GM19239 (cell line): ENCODE measurements around the gene MTHFD1.

Experiments
- DNase-seq: peaks from one replicate; pipeline ENCODE4 v3.0.0; 2011; ENCODE audit warnings: low spot score; ENCODE audit not compliant: insufficient read length
- FAIRE-seq: peaks from 2 replicates; lab custom pipeline; 2011; peaks lifted over from hg19 to GRCh38; lab: Jason Lieb, UNC

MTHFD1 gene

DNA sequence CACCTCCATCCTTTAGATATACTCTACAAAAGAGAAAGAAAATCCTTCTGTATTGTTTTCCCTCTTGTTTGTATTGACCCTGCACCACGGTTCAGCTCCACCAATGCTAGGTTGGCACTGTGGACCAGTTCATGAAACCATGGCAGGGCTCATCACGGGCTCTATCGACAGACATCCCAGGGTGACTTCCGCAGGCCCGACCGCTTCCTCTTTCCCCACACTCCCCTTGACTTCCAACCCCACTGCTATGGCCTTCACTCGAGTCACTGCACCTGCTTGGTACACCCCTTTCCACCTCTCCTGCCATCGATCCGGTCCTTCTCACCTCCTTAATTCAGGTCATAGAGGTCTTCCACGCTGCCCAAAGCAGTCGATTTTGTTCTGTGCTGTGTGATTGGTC, 56.0 kb downstream of the MTHFD1 start:
- no peak for FAIRE-seq
- no peak for DNase-seq

DNA sequence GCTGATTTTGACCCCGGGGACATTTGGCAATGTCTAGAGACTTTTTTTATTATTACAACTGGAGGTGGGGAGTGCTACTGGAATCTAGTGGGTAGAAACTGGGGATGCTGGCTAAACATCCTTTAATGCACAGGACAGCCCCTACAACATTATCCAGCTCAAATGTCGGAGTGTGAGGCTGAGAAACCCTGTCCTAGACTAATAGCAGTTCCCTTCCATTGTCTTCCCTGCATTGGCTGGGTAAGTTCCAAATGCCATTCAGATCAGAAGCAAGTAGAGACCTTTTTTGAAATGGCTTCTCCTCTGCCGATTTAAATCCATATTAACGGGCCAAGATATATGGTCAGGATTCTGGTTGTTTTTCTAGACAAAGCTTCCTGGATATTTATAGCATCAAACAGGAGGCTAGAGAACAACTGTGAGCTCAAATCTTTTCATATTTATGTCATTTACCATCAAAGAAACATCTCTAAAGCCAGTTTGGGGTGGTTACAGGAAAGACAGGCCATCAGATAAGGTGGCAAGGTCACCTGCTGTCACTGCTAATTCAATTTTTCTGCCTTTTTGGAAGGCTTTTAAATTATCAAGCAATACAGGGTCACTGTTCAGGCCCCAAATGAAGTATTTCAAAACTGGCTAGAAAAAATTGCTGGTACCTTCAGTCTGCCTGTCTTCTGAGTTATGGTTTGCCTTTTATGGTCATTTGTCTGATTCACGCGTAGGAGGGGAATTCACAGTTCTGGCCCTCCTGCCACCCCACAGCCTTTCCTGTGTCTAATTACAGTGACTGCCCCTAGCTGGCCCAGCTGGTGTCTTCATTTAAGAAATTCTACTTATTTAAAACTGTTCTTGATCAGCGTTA, 57.1 kb downstream of the MTHFD1 start:
- DNase-seq, result peak; percentile 71
- peak; percentile 98 for FAIRE-seq

DNA sequence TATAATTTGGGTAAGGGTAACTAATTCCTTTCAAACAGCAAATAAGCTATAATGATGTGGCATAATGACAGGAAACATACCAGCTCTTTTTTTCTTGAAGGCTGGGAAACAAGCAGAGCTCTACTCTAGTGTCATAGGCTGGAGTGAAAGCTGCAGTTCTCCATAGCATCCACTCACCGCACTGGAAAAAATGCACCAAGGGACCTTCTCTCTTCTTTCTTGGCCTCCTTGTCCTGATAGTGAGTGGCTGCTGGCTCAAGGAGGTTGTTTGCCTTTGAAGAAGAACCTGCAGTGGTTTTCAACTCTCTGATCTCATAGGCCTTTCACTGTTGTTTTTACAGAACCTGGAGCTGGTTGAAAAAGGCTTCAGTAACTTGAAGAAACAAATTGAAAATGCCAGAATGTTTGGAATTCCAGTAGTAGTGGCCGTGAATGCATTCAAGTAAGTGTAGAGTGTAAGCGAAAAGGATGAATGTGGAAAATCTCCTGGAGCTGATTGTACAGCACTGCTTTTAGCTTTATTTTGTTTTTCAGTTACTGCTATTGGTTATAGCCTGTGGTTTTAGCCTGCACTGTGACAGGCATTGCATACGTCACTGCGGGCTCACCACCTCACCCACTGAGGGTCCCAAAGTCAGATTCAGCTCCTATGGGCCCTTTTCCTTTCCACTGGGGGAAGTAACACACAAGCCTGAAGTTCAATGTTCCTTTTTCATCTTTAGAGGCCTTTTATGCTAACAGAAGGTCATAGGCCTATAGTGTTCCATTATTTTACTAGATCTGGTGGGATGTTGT, 59.9 kb downstream of the MTHFD1 start:
- FAIRE-seq (no peak), DNase-seq (no peak)

DNA sequence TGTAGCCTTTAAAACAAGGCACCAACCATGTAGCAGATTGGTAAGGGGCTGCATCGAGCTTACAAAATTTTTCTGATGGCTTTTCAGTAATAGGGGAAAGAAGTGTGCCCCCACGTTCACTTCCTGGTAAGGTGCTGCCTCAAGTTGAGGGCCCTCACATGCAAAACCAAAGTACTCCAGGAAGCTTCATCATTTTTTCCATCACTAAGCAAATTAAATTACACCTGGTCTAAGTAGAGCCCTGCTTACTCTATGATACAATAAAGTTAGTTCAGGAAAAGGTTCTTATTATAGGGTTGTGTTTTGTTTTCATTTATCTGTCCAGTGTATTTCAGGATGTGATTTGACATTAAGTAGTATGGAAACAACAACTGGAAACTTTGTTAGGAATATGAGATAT, 62.1 kb downstream of the MTHFD1 start:
- FAIRE-seq, result peak; percentile 67
- no peak for DNase-seq

DNA sequence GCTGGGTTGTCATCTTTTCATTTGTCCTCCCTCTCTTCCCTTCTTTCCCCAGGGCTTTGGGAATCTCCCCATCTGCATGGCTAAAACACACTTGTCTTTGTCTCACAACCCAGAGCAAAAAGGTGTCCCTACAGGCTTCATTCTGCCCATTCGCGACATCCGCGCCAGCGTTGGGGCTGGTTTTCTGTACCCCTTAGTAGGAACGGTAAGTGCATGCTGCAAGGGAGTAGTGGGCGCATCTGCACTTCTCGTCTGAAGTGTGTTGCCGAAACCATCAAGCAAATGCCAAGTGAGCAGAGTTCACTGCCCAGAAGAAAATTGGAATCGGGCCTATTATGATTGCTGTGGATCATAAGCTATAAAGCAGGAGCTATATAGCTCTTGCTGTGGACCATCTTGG, 66.5 kb downstream of the MTHFD1 start:
- DNase-seq, result no peak
- FAIRE-seq, result no peak

DNA sequence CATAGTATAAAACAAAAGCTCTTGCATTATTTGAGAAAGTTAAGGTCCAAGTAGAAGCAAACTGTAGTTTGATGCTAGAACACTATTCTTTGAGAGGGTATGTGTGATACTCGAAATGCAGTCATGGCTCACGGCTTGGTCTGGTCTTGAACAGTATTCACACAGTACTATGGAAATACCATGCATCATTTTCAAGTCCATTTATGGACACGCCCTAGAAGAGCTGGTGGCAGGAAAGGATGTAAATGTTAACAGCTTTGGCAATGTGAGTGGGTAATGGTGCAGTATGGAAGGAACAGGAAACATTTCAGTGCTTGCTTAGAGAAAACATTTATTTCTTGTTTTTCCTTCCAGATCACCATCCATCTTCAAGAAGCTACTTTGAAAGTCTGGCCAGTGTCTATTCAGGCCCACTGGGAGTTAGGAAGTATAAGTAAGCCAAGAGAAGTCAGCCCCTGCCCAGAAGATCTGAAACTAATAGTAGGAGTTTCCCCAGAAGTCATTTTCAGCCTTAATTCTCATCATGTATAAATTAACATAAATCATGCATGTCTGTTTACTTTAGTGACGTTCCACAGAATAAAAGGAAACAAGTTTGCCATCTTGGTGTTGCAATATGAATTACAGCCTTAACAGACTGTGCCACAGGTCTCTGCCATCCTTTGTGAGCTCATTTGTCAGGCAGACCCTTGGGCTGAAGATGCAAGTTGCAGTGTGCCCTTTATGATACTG, 71.4 kb downstream of the MTHFD1 start:
- FAIRE-seq, result no peak
- no peak for DNase-seq

DNA sequence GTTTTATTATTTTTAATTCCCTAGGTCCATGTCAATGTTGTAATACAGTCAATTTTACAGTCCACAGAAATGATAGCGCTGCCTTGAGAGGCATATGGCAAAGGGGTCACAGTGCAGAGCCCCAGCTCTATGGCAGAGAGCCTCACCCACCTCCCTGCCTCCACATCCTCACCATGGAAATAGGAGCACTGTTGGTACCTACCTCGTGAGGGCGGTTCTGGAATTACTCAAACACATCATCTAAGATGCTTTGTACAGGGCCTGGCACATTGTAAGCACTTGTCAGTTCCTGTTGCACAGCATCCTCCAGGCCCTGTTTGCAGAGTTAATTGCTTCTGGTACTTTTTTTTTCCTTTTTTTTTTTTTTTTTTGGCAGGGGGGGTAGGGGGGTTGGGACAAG, 73.1 kb downstream of the MTHFD1 start:
- no peak for FAIRE-seq
- no peak for DNase-seq

DNA sequence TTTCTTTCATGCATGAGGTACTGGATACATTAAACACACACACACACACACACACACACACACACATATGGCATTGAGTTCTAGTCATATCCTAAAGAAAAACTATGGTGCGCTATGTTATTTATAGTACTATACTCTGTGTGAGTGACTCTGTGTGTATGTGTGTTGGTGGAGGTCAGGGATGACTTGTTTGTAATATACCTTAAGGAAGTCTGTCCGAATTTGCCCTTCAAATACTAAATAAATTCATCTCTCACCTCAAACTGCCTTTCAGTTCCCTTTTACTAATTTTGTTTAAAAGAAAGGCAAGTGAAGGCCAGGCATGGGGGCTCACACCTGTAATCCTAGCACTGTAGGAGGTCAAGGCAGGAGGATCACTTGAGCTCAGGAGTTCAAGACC, 75.0 kb downstream of the MTHFD1 start:
- no peak for FAIRE-seq
- DNase-seq, result peak; percentile 13

DNA sequence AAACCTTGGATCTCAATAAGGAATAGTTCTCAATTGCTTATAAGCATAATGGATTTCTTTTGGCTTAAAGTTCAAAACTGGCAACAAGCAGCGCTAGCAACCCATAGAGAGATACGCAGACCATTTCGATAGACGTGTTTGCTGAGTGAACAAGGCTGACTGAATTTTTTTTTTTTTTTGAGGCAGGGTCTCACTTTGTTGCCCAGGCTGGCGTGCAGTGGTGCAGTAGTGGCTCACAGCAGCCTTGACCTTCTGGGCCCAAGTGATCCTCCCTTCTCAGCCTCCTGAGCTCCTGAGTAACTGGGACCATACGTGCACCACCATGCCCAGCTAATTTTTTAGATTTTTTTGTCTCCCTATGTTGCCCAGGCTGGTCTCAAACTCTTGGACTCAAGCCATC, 75.7 kb downstream of the MTHFD1 start:
- FAIRE-seq, result peak; percentile 4
- DNase-seq, result no peak

DNA sequence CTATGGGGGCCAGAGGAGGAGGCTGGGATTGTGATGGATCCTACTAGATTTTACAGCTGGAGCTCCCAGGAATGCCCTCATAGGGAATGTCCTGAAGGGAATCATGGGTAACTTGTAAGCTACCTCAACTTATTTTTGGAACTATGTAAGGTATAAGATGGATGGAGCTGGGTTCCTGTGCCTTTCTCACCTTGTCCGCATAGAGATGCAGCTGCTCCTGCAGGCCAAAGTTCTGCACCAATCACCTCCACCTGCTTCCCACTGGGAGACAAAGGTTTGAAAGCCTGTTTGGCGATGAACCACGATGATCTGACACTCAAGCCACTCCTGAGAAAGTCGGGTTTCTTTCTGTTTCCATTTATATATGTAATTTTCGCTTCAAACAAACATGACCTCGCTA, 76.5 kb downstream of the MTHFD1 start:
- DNase-seq (peak; percentile 18), FAIRE-seq (peak; percentile 49)

DNA sequence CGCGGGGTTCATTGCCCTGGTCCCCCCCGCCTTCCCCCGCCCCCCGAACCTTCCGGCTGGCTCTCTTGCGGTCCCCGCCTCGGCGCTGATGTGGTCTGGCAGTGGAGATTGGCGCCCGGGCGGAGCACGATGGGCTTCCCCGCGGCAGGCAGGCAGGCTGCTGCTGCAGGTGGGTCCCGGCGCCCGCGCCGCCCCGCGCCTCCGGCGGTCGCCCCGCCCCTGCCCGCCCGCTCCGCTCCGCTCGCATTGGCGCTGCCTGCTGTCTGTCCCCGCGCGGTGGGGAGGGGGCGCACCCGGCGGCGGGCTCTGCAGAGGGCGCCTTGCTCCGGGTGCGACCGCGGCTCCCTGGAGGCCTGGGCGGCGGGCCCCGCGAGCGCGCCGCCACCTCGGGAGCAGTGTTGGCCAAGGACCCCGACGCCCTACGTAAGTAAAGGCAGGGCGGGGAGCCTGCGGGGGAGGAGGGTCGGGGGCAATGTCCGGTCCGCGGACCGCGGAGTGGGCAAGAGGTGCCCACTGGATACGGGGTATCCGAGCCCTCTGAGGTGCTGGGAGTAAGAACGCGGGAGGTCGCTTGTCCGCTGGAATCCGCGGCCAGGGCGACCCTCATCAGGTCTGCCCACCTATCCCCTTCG, 77.2 kb downstream of the MTHFD1 start, which contains the start of gene AKAP5:
Gene AKAP5, plus strand, starts transcription at position 309 of the 632 bp plus-strand sequence. CDS start 2,896 bp downstream, outside the sequence.
- peak; percentile 36 for DNase-seq
- peak; percentile 78 for FAIRE-seq

DNA sequence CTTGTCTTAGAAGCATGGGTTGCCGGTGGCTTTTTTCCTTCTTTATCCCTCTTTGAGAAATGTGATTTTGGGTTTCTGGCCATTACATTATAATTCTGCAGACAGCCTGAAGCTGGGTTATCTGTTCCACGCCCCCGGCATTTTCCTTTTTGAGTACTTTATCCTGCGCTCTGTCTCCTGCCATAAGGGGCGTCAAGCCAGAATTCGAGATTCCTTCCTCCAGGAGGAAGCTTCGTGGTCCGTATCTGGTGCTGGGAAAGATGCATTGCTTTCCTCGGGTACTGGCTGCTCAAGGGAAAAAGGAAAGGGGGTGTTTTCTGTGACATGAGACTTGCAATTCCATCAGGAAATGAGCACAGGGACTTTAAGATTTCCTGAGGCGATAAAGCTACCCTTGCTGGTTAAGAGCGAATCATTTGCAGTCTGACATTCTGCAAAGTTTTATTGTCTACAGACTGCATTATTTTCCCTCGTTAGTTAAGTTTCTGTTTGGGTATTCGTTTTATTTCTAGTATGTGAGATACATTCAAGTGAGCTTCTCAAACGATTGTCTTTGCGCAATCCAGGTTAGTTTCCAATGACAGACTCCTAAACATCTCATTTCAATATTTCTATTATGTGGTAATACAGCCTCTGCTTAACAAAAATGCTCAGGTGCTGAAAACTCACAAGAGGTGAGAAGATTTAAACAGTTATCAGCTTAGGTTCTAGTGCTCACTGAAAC, 77.8 kb downstream of the MTHFD1 start:
- FAIRE-seq (peak; percentile 66), DNase-seq (no peak)

DNA sequence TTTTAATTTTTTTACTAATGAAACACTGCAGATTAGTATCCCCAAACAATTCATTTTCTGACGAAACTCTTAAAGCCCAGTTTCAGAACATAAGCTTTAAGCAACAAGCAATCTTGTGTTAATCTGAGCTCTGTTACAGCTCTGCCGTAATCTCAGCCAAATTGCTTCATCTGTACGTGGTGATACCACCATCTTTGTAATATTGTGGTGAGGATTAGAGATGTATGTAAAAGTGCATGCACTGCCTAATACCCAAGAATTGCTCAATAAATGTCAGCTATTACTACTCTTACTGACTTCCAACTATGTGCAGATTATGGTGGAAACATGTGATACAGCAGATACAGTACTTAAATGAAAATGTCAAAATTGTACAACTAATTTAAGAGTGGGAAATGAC, 78.9 kb downstream of the MTHFD1 start:
- DNase-seq, result no peak
- FAIRE-seq, result peak; percentile 61

DNA sequence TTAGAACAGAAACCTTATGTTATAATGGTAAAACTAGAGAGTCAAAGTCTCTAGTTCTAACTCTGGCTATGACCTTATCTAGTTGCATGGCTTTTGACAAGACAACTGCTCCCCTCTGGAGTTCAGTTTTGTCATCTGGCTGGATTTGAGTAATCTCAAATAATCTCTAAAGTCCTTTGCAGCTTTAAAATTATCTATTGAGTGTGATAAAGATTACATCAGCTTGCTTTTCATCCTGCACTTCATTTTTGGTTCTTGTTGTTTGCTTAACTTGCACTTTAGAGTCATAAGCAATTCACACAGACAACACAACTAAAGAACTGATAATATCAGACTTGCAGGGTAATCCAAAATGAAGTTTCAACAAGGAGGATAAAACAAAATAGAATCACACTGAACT, 79.4 kb downstream of the MTHFD1 start:
- DNase-seq (no peak), FAIRE-seq (peak; percentile 26)

DNA sequence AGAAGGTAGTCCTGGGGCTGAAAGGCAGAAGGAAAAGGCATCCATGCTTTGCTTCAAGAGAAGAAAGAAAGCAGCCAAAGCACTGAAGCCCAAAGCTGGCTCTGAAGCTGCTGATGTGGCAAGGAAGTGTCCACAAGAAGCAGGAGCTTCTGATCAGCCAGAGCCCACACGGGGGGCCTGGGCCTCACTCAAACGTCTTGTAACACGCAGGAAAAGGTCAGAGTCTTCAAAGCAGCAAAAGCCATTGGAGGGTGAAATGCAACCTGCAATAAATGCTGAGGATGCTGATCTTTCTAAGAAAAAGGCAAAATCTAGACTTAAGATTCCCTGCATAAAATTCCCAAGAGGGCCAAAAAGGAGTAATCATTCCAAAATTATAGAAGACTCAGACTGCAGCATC, 80.3 kb downstream of the MTHFD1 start:
- no peak for FAIRE-seq
- no peak for DNase-seq

DNA sequence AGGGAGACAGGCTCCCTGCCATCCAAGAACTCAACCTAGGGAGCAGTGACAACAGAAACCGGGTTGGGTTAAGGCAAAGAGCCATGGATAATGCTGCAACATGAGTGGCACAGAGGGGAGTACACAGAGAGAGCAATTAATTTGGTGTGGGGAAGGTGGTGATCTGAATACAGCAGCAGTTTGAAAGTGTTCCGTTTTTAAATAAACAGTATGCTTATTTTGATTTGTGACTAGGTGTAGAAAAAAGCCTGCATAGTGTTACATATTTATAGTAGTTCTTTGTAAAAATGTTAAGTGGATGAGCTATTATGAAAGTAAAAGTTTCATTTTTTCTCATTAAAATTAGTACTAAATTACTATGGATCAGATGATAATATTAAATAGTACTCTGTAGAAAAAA, 85.9 kb downstream of the MTHFD1 start:
- DNase-seq (no peak), FAIRE-seq (no peak)

DNA sequence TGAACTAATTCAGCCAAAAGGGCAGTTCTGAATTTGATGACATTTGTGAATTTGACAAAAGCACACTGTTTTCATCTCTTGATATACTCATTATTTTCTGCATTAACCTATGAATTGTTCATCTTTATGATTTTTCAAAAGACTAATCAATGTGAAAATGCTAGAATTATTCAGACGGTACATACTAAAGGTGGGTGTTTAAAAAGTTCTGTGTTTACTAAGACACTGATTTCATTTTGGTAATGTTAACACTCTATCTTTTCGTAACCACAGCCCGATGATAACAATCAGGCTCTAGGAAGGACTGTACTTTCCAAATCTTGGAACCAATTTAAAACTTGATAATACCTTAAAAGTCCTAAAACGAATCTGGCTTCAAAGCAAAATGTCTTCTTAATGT, 86.5 kb downstream of the MTHFD1 start:
- FAIRE-seq (no peak), DNase-seq (no peak)

DNA sequence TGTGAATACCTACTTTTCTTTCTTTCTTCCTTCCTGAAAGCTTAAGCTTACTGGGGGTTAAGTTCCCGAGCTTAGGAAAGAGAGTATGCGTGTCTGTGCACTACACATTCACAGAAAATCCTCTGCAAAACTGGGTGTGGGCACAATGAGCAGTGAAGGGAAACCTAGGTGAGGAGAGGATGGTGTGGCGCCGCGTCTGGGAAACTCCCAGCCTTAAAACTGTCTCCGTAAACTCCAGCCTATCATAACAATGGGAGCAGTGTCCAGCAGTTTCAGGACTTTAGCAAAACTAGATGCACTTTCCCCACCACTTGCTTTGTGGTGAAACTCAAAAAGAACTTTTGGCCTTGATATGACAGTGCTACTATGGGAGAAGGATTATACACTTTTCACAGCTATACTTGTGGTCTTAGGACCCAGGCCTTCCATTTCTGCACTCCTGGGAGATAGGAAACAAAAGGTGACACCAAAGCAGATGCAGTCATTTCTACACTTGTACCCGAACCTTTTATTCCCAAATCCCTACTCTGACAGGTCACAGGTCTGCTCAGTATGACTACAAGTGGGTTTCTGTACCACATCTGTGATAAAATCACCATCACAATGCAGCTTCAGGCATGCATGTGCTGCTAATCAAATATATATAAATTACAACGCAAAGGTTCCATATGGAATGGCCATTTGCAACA, 87.6 kb downstream of the MTHFD1 start:
- FAIRE-seq (no peak), DNase-seq (no peak)

DNA sequence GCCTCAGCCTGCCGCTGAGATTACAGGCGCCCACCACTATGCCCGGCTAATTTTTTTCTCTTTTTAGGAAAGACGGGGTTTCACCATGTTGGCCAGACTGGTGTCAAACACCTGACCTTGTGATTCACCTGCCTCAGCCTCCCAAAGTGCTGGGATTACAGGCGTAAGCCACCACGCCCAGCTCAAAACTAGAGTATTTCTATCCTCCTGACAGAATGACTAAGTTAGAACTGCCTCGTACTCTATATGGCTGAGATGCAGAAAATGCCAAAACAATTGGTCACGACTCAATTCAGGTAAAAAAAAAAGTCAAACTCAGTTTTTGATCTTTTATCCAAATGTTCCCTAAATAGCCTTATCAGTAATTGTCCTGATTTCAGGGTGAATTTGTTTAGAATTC, 88.3 kb downstream of the MTHFD1 start:
- FAIRE-seq, result no peak
- DNase-seq, result no peak
